Right lobe of liver (tissue), 4 donors: ENCODE measurements around the gene SUFU.

ENCODE experiments used
- POLR2A ChIP-seq: fragments of 450-650 bp; IDR thresholded peaks from one replicate; pipeline ENCODE4 v1.6.1; 2017; ENCODE audit warnings: antibody characterized with exemption, mild to moderate bottlenecking
- TF ChIP-seq, protein P1 (sequence below), 4 donors: fragments of 200-600 bp in 3 of 4; fragments of 450-650 bp in 1 of 4; IDR thresholded peaks; one replicate each; pipeline versions ENCODE4 v1.5.1 to v1.8.0; 2016 to 2022; ENCODE audit warnings: antibody characterized with exemption in 4 of 4, mild to moderate bottlenecking in 2 of 4
- donor health status: DM: no; HTN: no; CAD: no.
- donor health status: DM: no; HTN: no; CAD: no.
- donor health status: DM: no; HTN: yes; CAD: no.

DNA sequence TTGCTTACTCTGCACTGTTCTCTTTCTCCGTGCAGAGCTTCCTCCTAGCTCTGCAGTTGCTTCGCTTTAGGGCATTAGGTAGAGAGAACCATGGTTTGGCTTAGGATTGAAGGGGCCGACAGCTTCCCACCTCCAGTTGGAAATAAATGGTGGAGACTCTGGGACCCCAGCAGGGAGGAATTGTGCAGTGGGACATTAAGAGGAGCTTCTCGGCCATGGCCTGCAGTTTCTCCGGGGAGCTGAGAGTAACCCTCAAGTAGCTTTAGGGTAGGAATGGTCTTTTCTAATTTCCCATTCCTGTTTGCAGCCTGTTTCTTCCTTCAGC is 1.2 kb downstream of the SUFU start:
- TF ChIP-seq, protein P1, sequence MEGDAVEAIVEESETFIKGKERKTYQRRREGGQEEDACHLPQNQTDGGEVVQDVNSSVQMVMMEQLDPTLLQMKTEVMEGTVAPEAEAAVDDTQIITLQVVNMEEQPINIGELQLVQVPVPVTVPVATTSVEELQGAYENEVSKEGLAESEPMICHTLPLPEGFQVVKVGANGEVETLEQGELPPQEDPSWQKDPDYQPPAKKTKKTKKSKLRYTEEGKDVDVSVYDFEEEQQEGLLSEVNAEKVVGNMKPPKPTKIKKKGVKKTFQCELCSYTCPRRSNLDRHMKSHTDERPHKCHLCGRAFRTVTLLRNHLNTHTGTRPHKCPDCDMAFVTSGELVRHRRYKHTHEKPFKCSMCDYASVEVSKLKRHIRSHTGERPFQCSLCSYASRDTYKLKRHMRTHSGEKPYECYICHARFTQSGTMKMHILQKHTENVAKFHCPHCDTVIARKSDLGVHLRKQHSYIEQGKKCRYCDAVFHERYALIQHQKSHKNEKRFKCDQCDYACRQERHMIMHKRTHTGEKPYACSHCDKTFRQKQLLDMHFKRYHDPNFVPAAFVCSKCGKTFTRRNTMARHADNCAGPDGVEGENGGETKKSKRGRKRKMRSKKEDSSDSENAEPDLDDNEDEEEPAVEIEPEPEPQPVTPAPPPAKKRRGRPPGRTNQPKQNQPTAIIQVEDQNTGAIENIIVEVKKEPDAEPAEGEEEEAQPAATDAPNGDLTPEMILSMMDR (IDR thresholded peaks at IDR 0.05): no peak
- no peak for TF ChIP-seq POLR2A
